Adrenal gland (tissue), 5 donors: ENCODE data around the gene DAPK3.

Experiments used
- CTCF ChIP-seq, 6 experiments: fragments of 450-650 bp in 4 of 6; fragments of 200-600 bp in 2 of 6; sonication (generic) in 1 of 6; IDR thresholded peaks; 1 replicate in 5 of 6; 2 replicates in 1 of 6; pipeline versions ENCODE4 v1.5.1 to v1.8.0; 2016 to 2021; ENCODE audit warnings: antibody characterized with exemption in 6 of 6, mild to moderate bottlenecking in 2 of 6, moderate library complexity in 1 of 6
- POLR2A ChIP-seq, 2 donors: fragments of 450-650 bp; IDR thresholded peaks; one replicate each; pipeline ENCODE4 v1.6.1; 2017; ENCODE audit warnings: antibody characterized with exemption in 2 of 2, mild to moderate bottlenecking in 2 of 2, moderate library complexity in 1 of 2
- donor health status: DM: no; HTN: no; CAD: no.

- no peak for TF ChIP-seq CTCF (IDR thresholded peaks at IDR 0.05)
- TF ChIP-seq POLR2A (IDR thresholded peaks at IDR 0.05): no peak
These were observed 6.4 kb downstream of the DAPK3 start for GRCh38 chr19:3964256-3965194.
